Neutrophil (primary cell): Measurements from ENCODE around the gene ELSPBP1.

Experiments
- H3K27ac ChIP-seq: fragments of 200-600 bp; sonication (generic); 2 replicates; pipeline ENCODE4 v1.5.1; 2016; ENCODE audit warnings: mild to moderate bottlenecking, moderate library complexity
- H3K27me3 ChIP-seq: fragments of 200-600 bp; sonication (generic); 2 replicates; pipeline ENCODE4 v1.6.0; 2016; ENCODE audit warnings: mild to moderate bottlenecking
- H3K36me3 ChIP-seq: fragments of 200-600 bp; sonication (generic); 2 replicates; pipeline ENCODE4 v1.5.1; 2017
- H3K4me1 ChIP-seq, 2 experiments: fragments of 200-600 bp in 1 of 2; sonication (generic) in 1 of 2; 1 replicate in 1 of 2; 2 replicates in 1 of 2; pipeline versions ENCODE4 v1.5.1 to v1.6.1; 2013 to 2016; ENCODE audit warnings: low read depth in 1 of 2, low read length in 1 of 2, mild to moderate bottlenecking in 1 of 2, moderate library complexity in 1 of 2; ENCODE audit not compliant: control insufficient read depth in 1 of 2, insufficient read depth in 1 of 2
- H3K4me3 ChIP-seq, 2 experiments: fragments of 200-600 bp in 1 of 2; sonication (generic) in 1 of 2; 1 replicate in 1 of 2; 2 replicates in 1 of 2; pipeline ENCODE4 v1.5.1; 2013 to 2016; ENCODE audit warnings: low read depth in 1 of 2, low read length in 1 of 2, mild to moderate bottlenecking in 1 of 2, moderate library complexity in 1 of 2
- H3K9me3 ChIP-seq: fragments of 200-600 bp; sonication (generic); 2 replicates; pipeline ENCODE4 v1.5.1; 2016
- CTCF ChIP-seq: fragments of 200-600 bp; sonication (generic); IDR thresholded peaks from 2 replicates; pipeline ENCODE4 v1.5.1; 2016; ENCODE audit warnings: antibody characterized with exemption

ELSPBP1 gene

DNA sequence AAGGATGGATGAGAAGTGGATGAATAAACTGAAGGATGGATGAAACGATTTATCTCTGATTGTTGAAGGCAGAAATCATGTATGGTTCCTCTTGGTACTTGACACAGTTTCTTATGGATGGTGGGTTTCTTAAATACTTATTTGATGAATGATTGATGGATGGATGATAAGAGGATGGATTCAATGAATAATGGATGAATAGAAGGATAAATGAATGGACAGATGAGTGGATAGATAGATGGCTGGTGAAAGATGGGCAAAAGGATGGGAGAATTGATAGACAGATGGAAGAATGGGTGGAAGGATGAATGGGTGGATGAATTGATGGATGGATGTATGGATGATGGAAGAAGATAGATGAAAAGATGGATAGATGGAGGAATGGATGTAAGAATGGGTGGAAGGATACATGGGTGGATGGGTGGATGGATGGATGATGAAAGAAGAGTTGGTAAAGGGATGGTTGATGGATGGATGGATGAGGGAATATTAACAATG lies 1.8 kb downstream of the ELSPBP1 start:
- no peak for TF ChIP-seq CTCF
- no peaks in the 10 kb centered on the region for H3K36me3 ChIP-seq
- no peak overlapping the region for H3K27ac ChIP-seq
- no peaks in the 10 kb centered on the region for H3K9me3 ChIP-seq
- peaks cover 17% of the 10 kb centered on the region for H3K27me3 ChIP-seq
- no peaks in the 10 kb centered on the region for H3K4me1 ChIP-seq
- no peak overlapping the region for H3K4me3 ChIP-seq

- no peak for TF ChIP-seq CTCF
Observed at GRCh38 chr19:47998800-47999199, 4.4 kb downstream of the ELSPBP1 start.

GRCh38 chr19:48000846-48001245 lies 6.4 kb downstream of the ELSPBP1 start:
- no peak overlapping the region for H3K4me3 ChIP-seq
- H3K9me3 ChIP-seq, result no peaks in the 10 kb centered on the region
- no peaks in the 10 kb centered on the region for H3K4me1 ChIP-seq
- H3K27ac ChIP-seq, result no peak overlapping the region
- TF ChIP-seq CTCF, result no peak
- H3K36me3 ChIP-seq, result no peaks in the 10 kb centered on the region
- no peaks in the 10 kb centered on the region for H3K27me3 ChIP-seq

More at GRCh38 chr19:47998800-47999199, 4.4 kb downstream of the ELSPBP1 start:
- H3K27ac ChIP-seq, result no peak overlapping the region
- no peaks in the 10 kb centered on the region for H3K36me3 ChIP-seq
- no peaks in the 10 kb centered on the region for H3K9me3 ChIP-seq
- H3K4me3 ChIP-seq, result no peak overlapping the region
- H3K4me1 ChIP-seq, result no peaks in the 10 kb centered on the region
- peaks cover 5% of the 10 kb centered on the region for H3K27me3 ChIP-seq

GRCh38 chr19:48004236-48004635 lies 9.8 kb downstream of the ELSPBP1 start:
- H3K27me3 ChIP-seq, result no peaks in the 10 kb centered on the region
- no peak for TF ChIP-seq CTCF
- H3K9me3 ChIP-seq, result no peaks in the 10 kb centered on the region
- no peak overlapping the region for H3K4me3 ChIP-seq
- H3K4me1 ChIP-seq, result no peaks in the 10 kb centered on the region
- no peak overlapping the region for H3K27ac ChIP-seq
- no peaks in the 10 kb centered on the region for H3K36me3 ChIP-seq

- no peak for TF ChIP-seq CTCF
- Histone ChIP-seq H3K27ac (no peak overlapping the region), H3K27me3 (no peaks in the 10 kb centered on the region), H3K9me3 (no peaks in the 10 kb centered on the region), H3K4me1 (no peaks in the 10 kb centered on the region), H3K36me3 (no peaks in the 10 kb centered on the region), H3K4me3 (no peak overlapping the region)
Observed at GRCh38 chr19:48006762-48007161, 12.3 kb downstream of the ELSPBP1 start.
